Measurements from ENCODE around the gene EXOC4.

Gene EXOC4

GRCh38 chr7:133536450-133536849 lies 283.6 kb downstream of the EXOC4 start:
- TF ChIP-seq, protein P1, sequence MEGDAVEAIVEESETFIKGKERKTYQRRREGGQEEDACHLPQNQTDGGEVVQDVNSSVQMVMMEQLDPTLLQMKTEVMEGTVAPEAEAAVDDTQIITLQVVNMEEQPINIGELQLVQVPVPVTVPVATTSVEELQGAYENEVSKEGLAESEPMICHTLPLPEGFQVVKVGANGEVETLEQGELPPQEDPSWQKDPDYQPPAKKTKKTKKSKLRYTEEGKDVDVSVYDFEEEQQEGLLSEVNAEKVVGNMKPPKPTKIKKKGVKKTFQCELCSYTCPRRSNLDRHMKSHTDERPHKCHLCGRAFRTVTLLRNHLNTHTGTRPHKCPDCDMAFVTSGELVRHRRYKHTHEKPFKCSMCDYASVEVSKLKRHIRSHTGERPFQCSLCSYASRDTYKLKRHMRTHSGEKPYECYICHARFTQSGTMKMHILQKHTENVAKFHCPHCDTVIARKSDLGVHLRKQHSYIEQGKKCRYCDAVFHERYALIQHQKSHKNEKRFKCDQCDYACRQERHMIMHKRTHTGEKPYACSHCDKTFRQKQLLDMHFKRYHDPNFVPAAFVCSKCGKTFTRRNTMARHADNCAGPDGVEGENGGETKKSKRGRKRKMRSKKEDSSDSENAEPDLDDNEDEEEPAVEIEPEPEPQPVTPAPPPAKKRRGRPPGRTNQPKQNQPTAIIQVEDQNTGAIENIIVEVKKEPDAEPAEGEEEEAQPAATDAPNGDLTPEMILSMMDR (IDR thresholded peaks at IDR 0.05), result no peak

GRCh38 chr7:133539016-133539415 lies 286.1 kb downstream of the EXOC4 start:
- TF ChIP-seq, protein P1 (IDR thresholded peaks at IDR 0.05), result no peak

DNA sequence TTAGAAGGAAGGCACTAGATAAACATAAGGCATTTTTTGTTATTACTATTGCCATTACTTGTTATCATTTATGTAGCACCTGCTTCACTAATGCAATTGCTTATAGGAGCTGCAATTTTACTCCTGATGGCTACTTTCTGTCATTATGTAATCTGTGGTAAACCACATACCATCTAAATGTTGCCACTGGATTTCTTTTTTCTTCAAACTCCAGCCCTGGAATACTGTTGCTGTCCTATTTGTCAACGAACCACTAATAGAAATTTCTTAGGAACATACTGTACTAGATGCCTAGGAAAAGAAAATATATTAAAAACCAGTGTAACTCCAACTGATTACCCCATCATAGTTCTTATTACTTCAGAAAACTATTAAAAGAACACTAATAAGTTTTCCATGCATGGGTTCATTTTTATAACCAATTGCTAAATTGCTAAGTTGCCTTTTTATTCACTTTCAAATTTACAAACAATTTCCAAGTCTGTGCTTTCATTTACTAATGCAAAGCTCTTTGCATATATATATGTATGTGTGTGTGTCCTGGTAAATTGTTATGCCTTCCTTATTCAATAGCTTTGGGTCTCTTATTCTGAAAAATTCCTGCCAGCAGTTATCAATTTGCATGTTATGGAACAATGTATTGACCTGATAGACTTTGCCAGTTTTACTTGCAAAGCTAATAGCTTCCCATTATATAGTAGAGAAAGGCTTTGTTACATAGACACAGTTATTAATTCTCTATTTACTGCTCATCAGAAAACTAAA lies 287.4 kb downstream of the EXOC4 start:
- TF ChIP-seq, protein P1 (IDR thresholded peaks at IDR 0.05), result no peak

- TF ChIP-seq, protein P1 (IDR thresholded peaks at IDR 0.05), result no peak
Observed at GRCh38 chr7:133542209-133542780, 289.4 kb downstream of the EXOC4 start.

DNA sequence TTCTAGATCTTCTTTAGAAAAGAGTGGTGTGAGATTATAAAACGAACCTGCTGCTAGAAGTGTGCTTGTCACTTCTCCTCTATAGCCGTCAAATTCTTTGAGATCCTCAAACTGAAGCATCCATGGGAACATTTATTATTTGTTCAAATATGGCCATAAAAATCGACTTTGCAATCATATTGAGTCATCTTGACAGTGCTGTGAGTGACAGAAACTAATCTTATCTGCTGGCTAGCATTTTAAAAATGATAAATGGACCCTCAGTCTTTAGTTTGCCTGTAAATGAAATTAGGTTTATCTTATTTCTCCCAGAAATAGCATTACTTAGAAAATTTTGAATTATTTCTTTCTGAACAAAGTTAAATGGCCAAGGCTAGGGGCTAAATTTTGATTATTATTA lies 290.8 kb downstream of the EXOC4 start:
- TF ChIP-seq, protein P1 (IDR thresholded peaks at IDR 0.05), result no peak

DNA sequence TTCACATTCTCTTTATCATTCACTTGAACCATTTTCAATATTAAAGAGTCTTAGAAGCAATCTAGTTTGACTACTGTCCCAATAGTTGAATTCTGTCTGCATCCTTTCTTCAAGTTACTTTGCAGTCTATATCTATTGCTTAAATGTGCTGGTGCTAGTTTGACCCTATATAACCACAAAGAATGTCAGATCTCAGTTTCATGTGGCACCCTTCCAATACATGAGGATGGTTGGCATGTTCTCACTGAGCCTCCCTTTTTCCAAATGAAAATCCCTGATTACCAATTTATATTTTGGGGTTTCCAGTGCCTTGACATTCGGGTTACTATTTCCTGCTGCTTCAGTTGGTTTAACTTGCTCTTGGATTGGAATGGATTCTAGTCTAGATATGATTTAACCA lies 292.7 kb downstream of the EXOC4 start:
- TF ChIP-seq, protein P1 (IDR thresholded peaks at IDR 0.05), result no peak

GRCh38 chr7:133547981-133548380 lies 295.1 kb downstream of the EXOC4 start:
- TF ChIP-seq, protein P1 (IDR thresholded peaks at IDR 0.05), result no peak

All from LNCAP (cell line).